ENCODE data around the gene SPSB1.

- TF ChIP-seq CTCF (IDR thresholded peaks at IDR 0.05): no peak
- no peak for TF ChIP-seq POLR2A (IDR thresholded peaks at IDR 0.05)
Measured at GRCh38 chr1:9307303-9307702, 14.6 kb downstream of the SPSB1 start.

All from right lobe of liver (tissue), 4 donors.